Brain microvascular endothelial cell (primary cell): ENCODE data around the gene CAPN11.
A peak's percentile ranks its signal among the peaks of the same experiment; 100 is the strongest.

ENCODE experiments used
- DNase-seq: peaks from one replicate; pipeline ENCODE4 v3.0.0-alpha.2; 2020
- H3K27ac ChIP-seq: fragments of 250-450 bp; sonication (Bioruptor Pico); 2 replicates; pipeline ENCODE4 v1.5.1; 2020; ENCODE audit warnings: mild to moderate bottlenecking, moderate library complexity
- H3K27me3 ChIP-seq: fragments of 250-450 bp; sonication (Bioruptor Pico); replicated peaks from 2 replicates; pipeline ENCODE4 v1.5.1; 2020; ENCODE audit warnings: mild to moderate bottlenecking
- H3K36me3 ChIP-seq: fragments of 250-450 bp; sonication (Bioruptor Pico); replicated peaks from 2 replicates; pipeline ENCODE4 v1.5.1; 2020; ENCODE audit warnings: mild to moderate bottlenecking
- H3K4me3 ChIP-seq: 2 replicates; pipeline ENCODE4 v1.5.1; 2011; ENCODE audit warnings: low read depth, mild to moderate bottlenecking, control low read depth, low read length, moderate library complexity
- CTCF ChIP-seq: IDR thresholded peaks from 2 replicates; pipeline ENCODE4 v1.5.1; 2011; ENCODE audit warnings: low read depth, mild to moderate bottlenecking, moderate library complexity, low read length, control low read depth, inconsistent platforms; ENCODE audit errors: missing control alignments
- in situ Hi-C: cut with HindIII; loops from 2 replicates; pipeline ENCODE4 v1.10.0; 2017; ENCODE audit warnings: low sequenced_read_pairs, low pct_ligation_motif_present

Gene CAPN11

GRCh38 chr6:44120692-44121443, 37.8 kb upstream of the CAPN11 start:
- H3K27ac ChIP-seq = no peak overlapping the region

GRCh38 chr6:44122801-44123200, 35.8 kb upstream of the CAPN11 start:
- Histone ChIP-seq H3K27ac (no peak overlapping the region), H3K4me3 (no peak overlapping the region), H3K36me3 (peaks cover 2% of the 10 kb centered on the region), H3K27me3 (no peaks in the 10 kb centered on the region)
- TF ChIP-seq CTCF = no peak
- no peak for DNase-seq
- in situ Hi-C loops = no loop called here

More at GRCh38 chr6:44120692-44121443, 37.8 kb upstream of the CAPN11 start:
- H3K36me3 ChIP-seq = peaks cover 2% of the 10 kb centered on the region
- in situ Hi-C loops = no loop called here
- H3K4me3 ChIP-seq = no peak overlapping the region
- H3K27me3 ChIP-seq = no peaks in the 10 kb centered on the region
- TF ChIP-seq CTCF = no peak
- DNase-seq = no peak

- Histone ChIP-seq H3K27ac (no peak overlapping the region), H3K36me3 (no peaks in the 10 kb centered on the region), H3K4me3 (no peak overlapping the region), H3K27me3 (no peaks in the 10 kb centered on the region)
- no peak for TF ChIP-seq CTCF
- in situ Hi-C loops = no loop called here
- no peak for DNase-seq
These were observed 35.1 kb upstream of the CAPN11 start for GRCh38 chr6:44123544-44123943.

GRCh38 chr6:44126320-44127149, 32.1 kb upstream of the CAPN11 start:
- Histone ChIP-seq H3K36me3 (no peaks in the 10 kb centered on the region), H3K4me3 (peak overlapping the region; percentile 80), H3K27ac (peak overlapping the region; percentile 88), H3K27me3 (no peaks in the 10 kb centered on the region)
- no peak for TF ChIP-seq CTCF
- in situ Hi-C loops = no loop called here
- peak; percentile 86 for DNase-seq

GRCh38 chr6:44127186-44128019, 31.2 kb upstream of the CAPN11 start, which contains the start of the genes MRPL14 and TMEM63B:
MRPL14 (minus strand) TSS chr6:44127452; CDS start chr6:44116611, 10,841 bp downstream.
TMEM63B (plus strand) TSS chr6:44127554; CDS start chr6:44134585, 7,031 bp downstream.
- peak within 1 kb of the TSS; percentile 88 for H3K27ac ChIP-seq
- H3K4me3 ChIP-seq = peak within 1 kb of the TSS; percentile 80
- in situ Hi-C loops = no loop called here
- no peak for TF ChIP-seq CTCF
- DNase-seq = peak; percentile 67
- H3K27me3 ChIP-seq = no peaks in the 10 kb centered on the region
- H3K36me3 ChIP-seq = no peaks in the 10 kb centered on the region
